ENCODE data around the gene MET.
"Not testable (repeated sequence)": the region's sequence is repeated elsewhere in the genome, so short reads cannot be mapped to it uniquely, and the experiment has no call there.

The MET gene

DNA sequence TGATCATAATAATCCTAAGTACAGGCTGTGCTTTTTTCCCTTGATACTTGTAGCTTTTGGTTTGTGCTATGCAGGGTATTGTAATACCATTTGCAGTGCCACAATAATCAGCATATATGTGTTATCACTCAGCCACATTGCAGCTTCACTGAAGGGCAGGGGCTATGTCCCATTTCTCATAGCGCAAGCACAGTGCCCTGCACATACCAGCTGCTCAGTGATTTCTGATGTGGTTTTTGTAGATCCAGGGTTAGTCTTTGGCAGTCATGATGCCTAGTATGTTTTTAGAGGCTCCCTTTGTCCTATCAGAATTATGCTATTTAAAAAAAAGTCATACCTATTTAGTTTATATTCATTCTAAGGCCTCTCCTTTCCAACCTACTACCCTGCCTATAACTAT, 25.8 kb downstream of the MET start:
- in situ Hi-C loops (cut with MboI; ENCODE audit: low sequenced_read_pairs), result no loop called here

- in situ Hi-C loops (cut with MboI; ENCODE audit: low sequenced_read_pairs), result no loop called here
Observed at GRCh38 chr7:116698396-116698795, 26.4 kb downstream of the MET start.

DNA sequence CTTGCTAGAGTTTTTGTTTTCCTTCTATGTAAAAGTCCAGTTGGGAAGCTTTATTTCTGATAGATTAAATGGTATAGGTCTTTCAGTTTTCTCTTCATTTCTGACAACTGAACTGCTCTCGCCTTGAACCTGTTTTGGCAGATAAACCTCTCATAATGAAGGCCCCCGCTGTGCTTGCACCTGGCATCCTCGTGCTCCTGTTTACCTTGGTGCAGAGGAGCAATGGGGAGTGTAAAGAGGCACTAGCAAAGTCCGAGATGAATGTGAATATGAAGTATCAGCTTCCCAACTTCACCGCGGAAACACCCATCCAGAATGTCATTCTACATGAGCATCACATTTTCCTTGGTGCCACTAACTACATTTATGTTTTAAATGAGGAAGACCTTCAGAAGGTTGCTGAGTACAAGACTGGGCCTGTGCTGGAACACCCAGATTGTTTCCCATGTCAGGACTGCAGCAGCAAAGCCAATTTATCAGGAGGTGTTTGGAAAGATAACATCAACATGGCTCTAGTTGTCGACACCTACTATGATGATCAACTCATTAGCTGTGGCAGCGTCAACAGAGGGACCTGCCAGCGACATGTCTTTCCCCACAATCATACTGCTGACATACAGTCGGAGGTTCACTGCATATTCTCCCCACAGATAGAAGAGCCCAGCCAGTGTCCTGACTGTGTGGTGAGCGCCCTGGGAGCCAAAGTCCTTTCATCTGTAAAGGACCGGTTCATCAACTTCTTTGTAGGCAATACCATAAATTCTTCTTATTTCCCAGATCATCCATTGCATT, 27.1 kb downstream of the MET start:
- in situ Hi-C loops (cut with MboI; ENCODE audit: low sequenced_read_pairs), result no loop called here

- in situ Hi-C loops (cut with MboI; ENCODE audit: low sequenced_read_pairs), result no loop called here
Observed at GRCh38 chr7:116699722-116700120, 27.7 kb downstream of the MET start.

DNA sequence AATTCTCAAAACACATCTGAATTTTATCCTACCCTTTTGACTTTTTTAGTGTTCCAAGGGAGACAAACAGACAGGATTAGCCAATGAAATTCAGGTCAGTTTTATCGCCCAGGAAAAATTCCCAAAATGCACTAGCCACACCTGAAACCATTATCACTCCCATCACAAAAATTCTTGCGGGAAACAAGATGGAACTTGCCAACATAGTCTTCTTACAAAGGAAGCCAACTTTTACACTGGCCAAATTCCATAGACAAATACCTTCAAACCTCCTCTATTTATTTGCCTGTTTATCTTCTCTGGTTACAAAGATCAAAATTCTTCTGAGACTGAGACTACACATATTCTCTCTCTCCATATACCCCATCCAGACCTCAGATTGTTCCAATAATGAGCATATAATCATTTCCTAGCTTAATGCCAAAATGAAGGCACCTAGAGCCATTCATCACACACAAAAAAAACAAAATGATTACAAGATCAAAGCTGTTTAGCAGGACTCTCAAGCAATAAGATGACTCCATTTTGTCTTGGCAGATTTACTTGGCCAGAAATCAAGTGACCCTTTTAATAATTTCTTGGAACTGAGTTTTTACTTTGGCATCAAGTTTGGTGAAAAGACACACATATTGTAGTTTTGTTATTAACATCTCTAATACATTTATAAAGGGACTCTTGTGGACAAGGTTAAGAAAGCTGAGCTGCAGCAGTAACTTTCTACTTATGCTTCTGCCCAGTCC, 30.2 kb downstream of the MET start:
- in situ Hi-C loops (cut with MboI; ENCODE audit: low sequenced_read_pairs), result no loop called here

DNA sequence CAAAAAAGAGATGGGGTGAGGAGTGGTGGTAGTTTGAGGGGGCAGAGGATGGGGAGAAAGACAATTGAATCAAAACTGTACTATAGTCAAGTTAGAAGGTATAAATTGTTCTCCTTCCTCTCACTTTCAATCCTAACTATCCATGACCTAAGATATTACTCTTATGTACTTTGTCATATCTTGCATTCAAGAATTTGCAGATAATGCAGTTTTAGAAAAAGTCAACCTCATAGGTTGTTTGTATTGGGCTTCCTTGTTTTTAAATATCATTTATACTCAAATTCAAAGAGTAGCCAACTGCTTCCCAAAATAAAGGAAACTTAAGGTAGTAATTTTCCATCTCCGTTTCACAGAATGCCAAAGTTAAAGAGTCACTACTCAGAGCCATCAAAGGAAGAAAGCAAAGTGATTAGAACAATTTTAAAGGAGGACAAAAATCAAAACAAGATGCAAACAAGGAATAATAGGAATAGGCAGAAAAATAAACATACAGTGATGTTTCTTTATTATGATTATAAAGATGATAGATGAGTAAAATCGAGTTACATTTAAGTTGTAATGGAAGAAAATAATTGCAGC, 32.7 kb downstream of the MET start:
- in situ Hi-C loops (cut with MboI; ENCODE audit: low sequenced_read_pairs), result no loop called here

GRCh38 chr7:116705419-116705818, 33.4 kb downstream of the MET start:
- in situ Hi-C loops (cut with MboI; ENCODE audit: low sequenced_read_pairs), result no loop called here

DNA sequence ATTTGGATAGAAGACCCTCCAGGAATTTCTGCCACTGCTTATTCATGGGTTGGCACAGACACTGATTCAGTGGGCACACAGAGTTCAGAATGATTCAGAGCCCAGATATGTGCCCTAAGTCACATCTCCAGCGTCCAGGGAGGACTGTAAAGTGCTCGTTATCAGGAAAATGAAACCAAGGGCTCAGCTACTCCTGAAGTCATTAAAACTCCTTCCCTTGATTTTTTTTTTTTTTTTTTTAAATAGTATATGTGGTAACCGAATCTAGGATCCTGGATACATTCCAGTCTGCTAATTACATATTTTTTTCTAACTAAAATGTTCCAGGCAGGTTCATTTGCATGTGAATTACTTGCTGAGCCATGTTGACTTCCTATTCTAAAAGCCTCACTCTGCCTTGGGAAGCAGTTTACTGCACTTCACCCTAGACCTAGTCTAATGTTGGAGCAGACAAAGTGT, 34.7 kb downstream of the MET start:
- in situ Hi-C loops (cut with MboI; ENCODE audit: low sequenced_read_pairs), result no loop called here

GRCh38 chr7:116707289-116707688, 35.3 kb downstream of the MET start:
- in situ Hi-C loops (cut with MboI; ENCODE audit: low sequenced_read_pairs), result no loop called here

GRCh38 chr7:116708248-116708647, 36.3 kb downstream of the MET start:
- in situ Hi-C loops (cut with MboI; ENCODE audit: low sequenced_read_pairs), result no loop called here

- in situ Hi-C loops (cut with MboI; ENCODE audit: low sequenced_read_pairs), result no loop called here
Observed at GRCh38 chr7:116708861-116709260, 36.9 kb downstream of the MET start.

- in situ Hi-C loops (cut with MboI; ENCODE audit: low sequenced_read_pairs), result no loop called here
Observed at GRCh38 chr7:116709336-116709735, 37.3 kb downstream of the MET start.

GRCh38 chr7:116710764-116711452, 38.9 kb downstream of the MET start:
- in situ Hi-C loops (cut with MboI; ENCODE audit: low sequenced_read_pairs), result no loop called here

GRCh38 chr7:116711790-116712189, 39.8 kb downstream of the MET start:
- in situ Hi-C loops (cut with MboI; ENCODE audit: low sequenced_read_pairs), result no loop called here

DNA sequence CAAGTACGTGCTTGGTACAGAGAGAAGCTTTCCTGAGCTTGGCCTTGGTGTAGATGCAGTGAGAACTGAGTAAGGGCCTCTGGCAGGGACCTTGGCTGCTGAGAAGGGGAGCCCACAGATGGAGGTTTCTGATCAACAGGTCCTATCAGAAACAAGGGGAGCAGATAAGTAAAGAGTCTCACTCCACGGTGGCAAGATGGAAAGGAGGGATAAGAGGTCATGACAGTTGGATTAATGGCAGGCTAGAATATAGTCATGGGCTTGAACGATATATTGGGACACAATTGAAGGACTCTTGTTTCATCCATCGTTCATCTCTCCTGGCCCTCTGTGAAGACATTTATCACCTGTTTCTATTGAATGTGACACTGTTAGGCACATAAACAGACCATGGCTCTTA, 41.5 kb downstream of the MET start:
- in situ Hi-C loops (cut with MboI; ENCODE audit: low sequenced_read_pairs), result no loop called here

GRCh38 chr7:116713918-116714317, 41.9 kb downstream of the MET start:
- in situ Hi-C loops (cut with MboI; ENCODE audit: low sequenced_read_pairs), result no loop called here

DNA sequence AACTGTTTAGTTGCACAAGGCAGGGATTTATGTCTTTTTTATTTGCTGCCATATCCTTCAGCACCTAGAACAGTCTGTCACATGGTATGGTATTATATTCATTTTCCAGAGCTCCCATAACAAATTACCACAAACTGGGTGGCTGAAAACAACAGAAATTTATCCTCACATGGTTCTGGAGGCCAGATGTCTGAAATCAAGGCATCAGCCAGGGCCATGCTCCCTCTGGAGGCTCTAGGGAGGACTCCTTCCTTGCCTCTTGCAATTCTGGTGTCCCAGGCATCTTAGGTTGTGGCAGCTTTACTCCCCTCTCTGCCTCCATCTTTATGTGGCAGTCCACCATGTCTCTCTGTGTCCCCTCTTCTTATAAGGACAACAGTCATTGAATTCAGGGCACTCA, 43.1 kb downstream of the MET start:
- in situ Hi-C loops (cut with MboI; ENCODE audit: low sequenced_read_pairs), result no loop called here

- in situ Hi-C loops (cut with MboI; ENCODE audit: low sequenced_read_pairs), result no loop called here
Observed at GRCh38 chr7:116717137-116717536, 45.1 kb downstream of the MET start.

DNA sequence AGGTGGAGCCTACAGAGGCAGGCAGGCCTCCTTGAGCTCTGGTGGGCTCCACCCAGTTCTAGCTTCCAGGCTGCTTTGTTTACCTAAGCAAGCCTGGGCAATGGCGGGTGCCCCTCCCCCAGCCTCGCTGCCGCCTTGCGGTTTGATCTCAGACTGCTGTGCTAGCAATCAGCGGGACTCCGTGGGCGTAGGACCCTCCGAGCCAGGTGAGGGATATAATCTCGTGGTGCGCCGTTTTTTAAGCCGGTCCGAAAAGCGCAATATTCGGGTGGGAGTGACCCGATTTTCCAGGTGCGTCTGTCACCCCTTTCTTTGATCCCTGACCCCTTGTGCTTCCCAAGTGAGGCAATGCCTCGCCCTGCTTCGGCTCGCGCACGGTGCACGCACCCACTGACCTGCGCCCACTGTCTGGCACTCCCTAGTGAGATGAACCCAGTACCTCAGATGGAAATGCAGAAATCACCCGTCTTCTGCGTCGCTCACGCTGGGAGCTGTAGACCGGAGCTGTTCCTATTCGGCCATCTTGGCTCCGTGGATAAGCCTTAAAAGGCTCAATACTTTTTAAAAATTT, 52.0 kb downstream of the MET start:
- in situ Hi-C loops (cut with MboI; ENCODE audit: low sequenced_read_pairs), result not testable (repeated sequence)

DNA sequence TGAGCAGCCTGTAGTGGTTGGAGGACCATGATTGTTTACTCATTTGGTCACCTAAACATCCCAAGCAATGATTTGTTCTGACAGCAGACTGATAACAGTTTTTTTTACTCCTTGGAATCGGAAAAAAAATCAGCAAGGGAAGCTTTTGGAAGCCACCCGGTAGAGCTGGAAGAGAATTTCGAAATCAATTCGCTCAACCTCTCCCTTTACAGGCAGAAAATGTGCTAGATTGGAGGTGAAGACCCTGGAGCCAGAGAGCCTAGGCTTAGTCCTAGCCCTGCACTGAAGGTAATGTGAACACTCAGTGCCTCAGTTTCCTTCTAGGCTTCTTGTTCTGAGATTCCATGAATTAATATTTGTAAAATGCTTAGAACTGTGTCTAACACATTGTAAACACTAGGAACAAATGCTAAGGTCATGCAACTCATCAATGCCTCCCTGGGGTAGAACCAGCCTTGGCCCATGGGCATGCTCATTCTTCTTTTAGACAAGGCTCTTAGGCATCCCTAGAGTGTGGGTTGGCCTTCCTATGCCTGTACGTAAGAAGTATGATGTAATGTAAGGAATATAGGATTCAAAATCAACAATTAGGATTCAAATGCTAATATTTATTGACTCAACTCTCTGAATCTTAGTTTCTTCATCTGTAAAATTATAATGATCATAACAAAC, 52.7 kb downstream of the MET start:
- in situ Hi-C loops (cut with MboI; ENCODE audit: low sequenced_read_pairs), result no loop called here
